Measurements from ENCODE around the gene PIP4K2B.

Gene PIP4K2B

DNA sequence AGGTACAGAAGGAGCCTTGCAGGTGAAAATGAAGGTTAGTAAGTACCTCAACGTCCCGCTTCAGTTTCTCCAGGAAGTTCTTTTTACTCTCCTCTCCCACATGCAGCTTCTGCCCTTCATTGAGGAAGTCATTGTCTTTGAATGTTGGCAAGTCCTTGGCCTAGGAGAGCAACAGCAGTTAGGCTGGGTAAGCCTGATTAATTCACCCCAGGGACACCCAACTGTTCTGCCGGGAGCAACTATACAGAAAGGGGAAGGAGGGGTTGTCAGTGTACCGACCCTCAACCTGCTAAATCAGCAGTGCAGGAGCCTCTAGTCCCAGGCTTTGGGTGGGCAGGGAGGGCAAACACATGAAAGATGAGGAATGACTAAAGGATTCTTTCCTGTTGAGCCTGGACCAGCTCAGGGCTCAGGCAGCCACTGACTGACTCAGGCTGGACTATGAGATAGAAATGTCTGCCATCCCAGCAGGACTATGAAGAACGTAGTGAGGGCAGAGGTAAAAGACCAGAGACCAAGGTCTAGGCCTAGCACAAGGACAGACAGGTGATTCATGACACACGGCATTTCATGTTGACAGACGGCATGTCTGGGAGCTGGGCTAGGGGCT is 21.6 kb downstream of the PIP4K2B start:
- DNase-seq, result no peak

DNA sequence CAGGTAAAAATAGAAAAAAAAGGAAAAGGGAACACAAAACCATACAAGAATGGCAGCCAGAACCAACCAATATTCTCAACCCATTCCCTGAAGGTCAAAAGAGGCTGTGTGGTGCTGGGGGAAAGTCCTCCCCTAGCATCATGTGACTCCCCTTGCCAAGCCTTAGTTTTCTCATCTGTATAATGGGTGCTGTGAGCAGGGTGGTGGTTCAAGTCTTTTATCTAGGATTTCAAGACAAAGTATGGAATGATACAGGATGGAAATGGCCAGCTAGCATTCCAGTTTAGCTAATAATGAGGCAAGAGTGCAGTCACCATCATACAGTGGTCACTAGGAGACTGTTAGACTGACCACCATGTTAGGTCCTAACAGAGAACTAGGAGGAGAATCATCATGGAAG is 26.1 kb downstream of the PIP4K2B start:
- no peak for DNase-seq

DNA sequence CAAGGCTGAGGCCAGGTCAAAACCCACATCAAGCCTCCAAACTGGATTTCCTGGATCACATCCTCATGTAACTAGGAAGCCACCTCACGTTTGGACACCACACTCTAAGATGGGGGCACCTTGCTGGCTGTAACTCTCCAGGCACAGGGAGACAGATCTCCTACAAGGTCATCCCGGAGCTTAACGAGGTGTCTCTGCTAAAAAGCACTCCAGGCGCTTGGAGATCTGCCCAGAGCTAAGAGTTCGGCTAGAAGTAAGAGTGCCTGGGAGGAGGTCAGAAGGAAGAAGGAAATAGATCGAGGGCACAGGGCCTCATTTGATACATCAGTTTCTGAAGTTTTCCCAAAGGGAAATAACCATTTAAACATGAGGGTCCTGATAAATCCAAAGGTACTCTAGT is 30.9 kb downstream of the PIP4K2B start:
- DNase-seq, result no peak

DNA sequence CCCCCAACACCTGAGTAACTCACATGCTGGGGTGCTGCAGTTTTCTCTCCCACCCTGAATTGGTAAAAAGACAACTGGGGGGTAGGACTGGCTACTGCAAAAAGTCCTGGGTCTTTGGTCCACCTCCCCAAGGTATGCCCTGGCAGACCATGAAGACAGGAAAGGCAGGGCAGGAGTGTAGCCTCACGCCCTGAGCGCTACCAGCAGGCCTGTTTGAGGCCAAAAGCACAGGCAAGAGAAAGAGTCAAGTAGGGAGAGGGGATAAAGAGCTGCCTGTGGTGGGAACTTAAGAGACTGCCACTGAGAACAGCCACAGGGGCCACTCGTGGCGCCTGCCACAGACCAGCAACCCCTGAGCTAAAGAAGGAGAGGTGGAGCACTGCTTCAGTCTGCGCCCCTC is 33.0 kb downstream of the PIP4K2B start:
- DNase-seq, result no peak

DNA sequence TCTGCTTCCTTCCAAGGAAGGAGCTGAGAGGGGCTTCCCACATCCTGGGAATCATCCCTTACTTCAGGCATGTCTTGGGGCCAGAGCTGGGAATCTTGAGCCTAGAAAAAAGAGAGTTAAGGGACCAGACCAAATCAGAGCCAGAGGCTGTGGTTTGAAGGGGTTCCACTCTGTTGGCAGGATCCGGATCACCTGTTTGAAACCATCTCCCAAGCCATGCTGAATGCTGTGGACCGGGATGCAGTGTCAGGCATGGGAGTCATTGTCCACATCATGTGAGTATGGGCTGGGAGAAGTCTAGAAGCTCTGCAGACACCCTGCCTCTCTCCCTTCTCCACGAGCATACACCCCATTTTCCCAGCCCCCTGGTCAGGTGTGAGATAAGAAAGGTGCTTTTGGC is 37.1 kb downstream of the PIP4K2B start:
- no peak for DNase-seq

DNA sequence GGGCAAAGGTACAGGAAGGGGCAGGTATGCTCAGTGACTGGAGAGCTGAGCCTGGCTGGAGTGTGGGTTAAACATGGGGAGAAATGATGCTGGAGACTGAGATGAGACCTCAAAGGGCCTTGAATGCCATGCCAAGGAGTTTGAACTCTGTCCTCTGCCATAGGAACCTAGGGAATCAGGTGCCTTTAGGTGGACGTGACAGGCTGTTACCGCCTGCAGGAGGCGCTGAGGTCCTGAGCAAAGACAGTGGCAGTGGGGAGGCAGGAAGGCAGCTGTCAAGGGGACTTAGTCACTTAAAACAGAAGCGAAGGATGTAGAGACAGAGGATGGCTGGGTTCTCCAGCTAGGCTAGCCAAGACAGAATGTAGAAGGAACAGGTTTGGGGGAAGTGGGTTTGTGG is 37.7 kb downstream of the PIP4K2B start:
- DNase-seq, result no peak

DNA sequence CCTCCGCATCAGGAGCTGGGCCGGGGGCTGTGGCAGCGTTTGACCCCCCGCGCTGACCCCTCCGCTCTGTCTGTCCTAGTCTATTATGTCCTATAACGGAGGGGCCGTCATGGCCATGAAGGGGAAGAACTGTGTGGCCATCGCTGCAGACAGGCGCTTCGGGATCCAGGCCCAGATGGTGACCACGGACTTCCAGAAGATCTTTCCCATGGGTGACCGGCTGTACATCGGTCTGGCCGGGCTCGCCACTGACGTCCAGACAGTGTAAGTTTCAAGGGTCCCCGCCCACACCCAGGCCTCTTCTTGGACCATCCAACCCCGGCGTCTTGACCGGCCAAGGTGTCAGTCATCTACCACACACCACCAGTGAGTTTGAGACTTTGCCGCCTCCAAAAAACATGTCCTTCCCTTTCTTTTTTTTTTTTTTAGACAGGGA is 46.3 kb downstream of the PIP4K2B start:
- no peak for DNase-seq

DNA sequence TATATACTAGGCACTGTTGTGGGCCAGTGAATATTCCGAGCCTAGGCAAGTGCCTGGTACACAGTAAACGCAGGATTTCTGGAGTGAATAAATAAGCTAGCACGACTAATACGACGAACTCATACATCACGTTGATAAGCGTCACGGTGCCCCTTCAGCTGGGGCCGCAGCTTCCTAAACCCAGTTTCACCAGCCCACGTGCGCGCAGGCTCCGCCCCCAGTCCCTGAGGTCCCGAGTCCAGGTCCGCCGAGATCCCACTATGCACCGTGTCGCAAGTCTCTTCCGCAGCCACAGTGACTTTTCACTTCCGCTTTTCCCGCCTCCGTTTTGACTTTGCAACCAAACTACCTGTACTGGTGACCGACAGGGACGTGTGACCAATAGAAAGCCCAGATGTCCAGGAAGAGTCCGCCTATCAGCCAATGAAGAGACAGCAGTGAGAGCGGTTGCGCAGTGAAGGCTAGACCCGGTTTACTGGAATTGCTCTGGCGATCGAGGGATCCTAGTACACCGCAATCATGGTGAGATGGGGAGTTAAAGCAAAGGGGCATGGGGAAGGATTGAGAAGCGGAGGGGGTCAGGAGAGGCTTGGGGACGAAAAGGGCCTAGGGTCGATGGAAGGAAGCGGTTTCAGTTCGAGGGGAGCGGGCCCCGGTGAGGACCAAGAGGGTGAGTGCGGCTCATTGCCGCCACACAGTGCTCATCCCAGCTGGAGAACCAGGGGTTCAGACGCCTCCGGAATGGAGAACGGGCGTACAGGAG is 46.9 kb downstream of the PIP4K2B start, which contains the start of gene PSMB3:
Gene PSMB3, plus strand, starts transcription at position 434 of the 763 bp plus-strand sequence. Its CDS starts 86 bp downstream, at position 520.
- DNase-seq, result peak; percentile 91 to 98

DNA sequence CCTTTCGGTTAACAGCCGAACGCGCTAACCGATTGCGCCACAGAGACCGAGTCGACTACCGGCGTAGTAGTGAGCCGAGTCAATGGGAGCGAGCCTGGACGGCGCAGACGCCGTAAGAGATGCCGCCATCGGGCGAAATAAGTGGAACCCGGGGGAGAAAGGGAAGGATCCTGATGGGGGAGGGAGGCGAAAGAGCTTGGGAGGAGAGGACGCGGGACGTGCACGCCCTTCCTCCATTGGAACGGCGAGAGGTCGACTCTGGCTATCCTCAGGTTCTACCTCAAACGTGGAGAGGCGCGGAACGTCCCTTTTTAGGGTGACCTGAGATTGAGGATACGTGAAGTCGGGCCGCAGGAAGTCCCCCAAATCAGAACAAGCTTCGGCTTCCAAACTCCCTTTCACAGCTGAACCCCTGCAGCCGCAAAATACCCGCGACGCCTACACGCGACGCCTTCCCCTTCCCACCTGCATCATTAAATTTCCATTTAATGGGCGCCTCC is 47.5 kb downstream of the PIP4K2B start:
- DNase-seq, result peak in 1 of 2 experiments; percentile 55

DNA sequence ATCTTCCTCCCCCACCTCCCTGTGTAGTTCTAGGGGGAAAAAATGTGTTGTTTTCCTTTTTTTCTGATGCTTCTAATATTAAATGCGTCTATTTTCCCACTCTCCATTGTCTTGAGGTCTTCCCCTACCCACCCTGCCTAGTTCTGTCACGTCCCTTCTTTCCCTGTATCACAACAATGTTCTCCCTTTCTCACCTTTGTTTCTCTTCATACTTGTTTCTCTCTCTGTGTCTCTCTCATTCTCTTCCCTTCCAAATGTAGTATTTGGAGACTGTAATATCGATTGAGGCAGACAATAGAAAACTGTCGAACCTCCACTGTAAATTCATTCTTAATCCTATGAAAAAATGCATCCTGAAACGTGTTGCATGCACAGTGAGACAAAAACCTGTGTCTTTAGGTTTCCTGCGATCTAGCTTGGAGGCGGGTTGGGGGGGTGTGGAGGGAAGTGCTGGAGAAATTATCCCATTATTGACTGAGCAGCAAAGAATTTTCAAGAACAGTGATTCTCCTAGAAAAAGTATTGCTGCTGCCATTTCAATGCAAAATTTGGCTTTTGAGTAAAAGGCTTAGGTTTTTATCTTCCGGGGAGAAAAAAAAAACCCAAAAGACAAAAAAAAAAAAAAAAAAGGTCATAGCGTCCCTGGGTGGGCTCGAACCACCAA is 48.1 kb downstream of the PIP4K2B start:
- DNase-seq, result no peak

DNA sequence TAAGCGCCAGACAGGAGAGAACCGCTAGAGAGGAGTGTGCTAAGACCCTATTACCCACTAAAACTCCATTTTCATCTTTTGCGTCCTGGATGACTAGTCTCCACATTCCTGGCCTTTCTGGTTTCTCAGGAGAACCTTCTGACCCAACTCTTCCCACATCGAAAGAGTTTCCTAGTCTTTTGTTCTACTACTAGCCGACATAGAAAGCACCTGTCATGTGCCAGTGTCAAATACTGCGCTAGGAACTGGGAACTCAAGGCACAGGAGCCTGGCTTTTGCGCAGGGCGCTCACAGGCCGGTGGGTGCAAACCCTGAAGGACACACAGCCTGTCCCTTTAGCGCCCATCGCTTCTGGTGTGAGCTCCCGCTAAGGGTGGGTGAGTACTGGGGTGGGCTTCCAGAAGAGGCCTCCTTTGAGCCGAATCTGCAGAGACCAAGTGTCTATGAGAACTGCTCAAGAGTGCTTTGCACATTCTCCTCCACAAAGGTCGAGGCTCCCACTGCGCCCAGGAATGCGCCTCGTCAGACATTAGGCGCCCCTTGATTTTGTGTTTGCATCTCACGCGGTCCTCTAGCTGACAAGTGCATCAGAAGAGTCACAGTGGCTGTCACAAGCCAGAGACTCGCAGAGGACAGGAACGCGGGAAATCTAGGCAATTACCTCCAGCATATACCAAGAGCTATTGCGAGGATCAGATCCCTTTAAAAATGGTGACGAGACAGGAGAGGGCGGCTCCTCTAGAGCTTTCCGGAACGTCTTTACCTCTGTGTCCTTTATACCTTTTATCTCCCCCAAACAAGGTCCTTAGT is 48.8 kb downstream of the PIP4K2B start:
- no peak for DNase-seq

DNA sequence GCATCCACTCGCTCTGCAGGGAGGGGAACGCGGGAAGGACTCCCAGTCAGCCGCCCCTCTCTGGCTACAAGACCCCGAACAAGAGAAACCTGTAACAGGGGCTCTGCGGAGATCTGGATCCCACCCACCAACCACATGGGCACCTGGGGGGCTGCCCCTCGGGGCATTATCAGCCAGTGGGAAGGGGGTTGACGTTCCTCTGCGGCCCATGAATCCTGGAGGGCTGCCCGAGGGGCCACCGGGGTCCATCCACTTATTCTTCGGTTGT is 49.4 kb downstream of the PIP4K2B start:
- DNase-seq, result no peak

DNA sequence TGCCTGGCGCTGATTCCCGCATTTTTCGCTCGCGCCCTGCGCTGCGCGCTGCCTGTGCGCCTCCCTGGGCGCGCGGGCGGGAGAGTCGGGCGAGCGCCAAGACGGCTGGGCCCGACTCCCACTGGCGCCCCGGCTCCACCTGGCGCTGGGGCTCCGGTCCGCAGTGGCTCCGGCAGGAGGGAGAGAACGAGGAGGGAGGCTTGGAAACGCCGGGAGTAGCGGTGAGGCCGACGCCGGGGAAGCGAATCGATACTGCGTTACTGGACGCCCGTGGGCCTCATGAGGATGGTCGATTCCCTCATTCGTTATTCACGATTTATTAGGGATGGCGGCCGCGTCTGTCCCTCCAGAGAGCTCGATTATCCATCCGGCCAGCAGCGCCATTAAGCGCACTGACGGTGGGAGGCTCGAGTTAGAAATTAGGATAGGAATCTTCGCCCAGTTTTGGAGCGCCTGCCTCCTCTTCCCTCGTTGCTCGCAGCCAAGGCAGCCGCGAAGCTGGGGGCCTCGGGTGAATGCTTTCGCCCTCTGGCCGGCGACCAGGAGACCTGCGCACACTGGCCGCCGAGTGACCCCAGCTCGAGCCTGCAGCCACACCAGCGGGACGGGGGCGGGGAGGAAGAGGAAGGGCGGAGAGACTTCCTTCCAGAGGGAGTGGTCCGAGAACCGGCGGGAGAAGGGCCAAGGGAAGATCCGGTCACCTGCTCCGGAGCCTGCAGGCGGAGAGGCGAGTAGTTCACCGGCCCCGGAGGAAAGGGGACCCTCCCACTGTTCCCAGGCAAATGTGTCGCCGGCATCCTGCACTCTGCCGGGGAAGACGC is 49.9 kb downstream of the PIP4K2B start:
- peak in 1 of 2 experiments; percentile 36 for DNase-seq

DNA sequence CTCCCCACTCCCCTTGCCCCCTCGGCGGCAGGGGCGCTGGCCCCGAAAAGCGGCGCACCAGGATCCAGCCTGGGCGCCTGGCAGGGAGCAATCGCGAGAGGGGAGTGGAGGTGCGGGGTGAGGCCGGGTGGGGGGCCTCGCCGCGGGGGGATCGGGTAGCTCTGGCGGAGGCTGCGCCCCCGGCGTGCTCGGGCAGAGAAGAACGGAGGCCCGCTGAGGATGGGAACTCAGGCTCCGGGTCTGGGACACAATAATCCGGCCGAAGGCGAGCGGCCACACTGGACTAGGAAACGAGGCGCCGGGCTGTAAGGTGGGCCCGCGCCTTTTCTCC is 50.5 kb downstream of the PIP4K2B start:
- no peak for DNase-seq

DNA sequence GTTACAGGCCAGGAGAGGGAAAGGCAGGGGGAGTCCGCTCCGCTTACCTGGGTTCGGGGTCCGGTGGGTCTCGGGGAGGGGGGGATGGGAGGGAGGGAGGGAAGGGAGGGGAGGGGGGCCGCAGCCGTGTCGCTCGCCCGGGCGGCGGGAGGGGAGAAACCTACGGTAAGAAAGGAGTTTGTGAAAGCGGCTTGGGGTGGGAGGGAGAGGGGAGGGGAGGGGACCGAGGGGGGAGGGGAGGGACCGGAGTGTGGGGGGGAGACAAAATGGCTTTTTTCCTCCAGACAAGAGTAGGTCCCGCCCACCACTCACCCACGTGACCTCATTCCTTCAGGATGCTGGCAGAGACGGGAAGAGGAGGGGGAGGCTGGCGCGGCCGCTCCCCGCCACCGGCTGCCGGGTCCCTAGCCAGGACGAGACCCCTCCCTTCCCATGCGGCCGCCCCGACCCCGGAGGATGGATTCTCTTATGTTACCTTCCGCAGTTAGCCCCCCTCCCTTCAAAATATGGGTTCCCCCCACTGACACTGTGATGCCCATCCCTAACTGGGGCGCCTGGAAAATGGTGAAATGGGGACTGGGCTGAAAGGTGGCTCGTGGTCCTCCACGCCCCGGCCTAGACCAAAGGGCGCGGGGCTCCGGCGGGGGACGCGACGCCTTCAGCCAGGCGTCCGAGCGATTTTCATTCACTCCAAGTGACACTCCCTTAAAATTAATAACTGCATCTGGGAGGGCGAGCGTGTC is 51.0 kb downstream of the PIP4K2B start, which contains the start of gene PCGF2:
Gene PCGF2, minus strand, starts transcription at position 188 of the 743 bp plus-strand sequence. CDS start 7,934 bp downstream, outside the sequence.
- DNase-seq, result peak in 1 of 2 experiments; percentile 54

DNA sequence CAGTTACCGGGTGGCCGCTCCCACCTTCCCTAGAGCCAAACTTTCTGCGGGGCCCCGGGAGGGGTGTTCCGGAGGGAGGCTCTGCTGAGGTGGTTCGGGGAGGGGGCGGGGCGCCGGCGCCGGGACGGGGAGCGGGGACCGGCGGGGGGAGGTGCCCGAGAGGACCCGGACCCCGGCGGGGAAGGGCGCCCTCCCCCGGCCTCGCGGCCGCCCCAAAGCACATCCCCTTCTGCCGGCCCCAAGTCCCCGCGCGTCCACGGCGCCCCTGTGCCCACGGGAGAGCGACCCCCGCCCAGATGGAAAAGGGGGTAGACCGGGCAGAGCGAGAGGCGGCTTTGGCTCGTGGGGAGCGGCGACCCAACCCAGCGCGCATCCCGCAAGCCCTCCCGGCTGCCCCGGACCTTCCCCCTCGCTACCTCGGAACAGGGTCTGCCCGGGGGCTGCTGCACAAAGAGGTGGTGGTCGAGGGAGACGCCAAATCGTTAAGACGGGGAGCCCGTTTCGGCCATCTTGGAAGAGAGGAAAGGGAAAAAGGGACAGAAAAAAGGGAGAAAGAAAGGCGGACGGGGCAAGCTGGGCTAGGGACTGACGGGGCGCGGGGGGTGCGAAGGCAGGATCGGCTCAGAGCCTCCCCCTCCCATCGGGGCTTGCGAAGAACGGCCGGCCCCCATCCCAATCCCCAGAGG is 51.8 kb downstream of the PIP4K2B start:
- DNase-seq, result no peak

DNA sequence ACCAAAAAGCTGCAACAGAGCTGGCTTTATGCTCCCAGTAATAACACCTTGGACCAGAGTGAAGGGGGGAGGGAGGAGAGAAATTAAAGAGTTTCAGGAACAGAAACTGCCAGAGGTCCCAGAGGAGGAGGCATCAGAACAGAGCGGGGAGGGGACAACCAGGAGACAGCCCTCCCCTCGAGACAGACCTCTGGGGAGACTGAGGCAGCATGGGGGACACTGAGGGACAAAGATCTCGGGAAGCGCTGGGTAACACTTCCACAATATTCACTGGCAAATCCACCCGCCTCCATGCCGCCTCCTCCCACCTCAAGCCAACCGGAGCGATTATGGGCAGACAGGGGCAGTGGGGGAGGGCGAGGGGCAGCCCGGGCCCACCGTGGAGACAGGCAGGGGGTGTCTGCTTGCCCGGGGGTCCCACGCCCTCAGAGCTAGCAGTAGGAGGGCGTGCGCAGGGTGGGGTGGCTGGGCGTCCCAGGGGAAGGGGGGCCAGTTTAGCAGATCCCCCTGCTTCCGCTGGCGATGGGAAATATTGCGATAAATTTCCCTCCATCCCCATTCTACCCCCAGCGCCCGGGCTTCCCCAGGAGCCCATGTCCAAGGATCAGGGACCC is 52.4 kb downstream of the PIP4K2B start:
- DNase-seq, result no peak

DNA sequence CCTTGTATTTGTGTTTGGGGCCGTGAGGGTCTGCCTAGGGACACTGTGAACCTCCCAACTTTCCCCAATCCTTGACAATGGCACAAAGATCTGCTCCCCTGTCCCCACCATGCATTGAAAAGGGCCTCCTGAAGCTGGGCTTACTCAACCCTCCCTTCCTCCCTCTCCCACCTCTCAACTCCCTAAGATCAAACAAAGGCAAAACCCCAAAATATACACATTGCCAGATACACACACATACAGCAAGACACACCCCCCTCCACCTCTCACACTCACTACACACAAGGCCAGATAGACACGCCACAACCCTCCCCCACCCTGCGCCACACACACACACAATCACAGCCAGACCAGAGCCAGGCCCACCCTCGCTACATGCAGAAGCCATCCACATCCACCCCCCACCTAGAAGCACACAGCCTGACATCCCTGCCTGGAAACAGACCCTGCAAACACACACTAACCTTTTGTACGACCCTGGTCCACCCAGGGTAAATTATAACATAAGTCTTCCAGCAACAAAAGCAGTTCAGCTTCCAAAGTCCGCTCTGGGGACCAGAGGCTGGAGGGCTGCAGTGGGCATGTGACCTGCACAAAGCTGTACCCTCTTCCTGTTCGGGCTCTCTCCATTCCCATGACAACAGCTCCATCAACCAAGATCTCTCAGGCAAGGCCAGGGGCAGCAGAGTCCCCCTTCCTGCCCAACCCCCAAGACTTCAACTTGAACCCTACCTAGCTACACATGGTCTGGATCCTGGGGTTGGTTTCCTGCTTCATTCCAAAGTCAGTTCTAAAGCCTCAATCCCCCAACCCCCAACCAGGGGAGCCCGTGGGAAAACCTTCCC is 53.1 kb downstream of the PIP4K2B start:
- no peak for DNase-seq

DNA sequence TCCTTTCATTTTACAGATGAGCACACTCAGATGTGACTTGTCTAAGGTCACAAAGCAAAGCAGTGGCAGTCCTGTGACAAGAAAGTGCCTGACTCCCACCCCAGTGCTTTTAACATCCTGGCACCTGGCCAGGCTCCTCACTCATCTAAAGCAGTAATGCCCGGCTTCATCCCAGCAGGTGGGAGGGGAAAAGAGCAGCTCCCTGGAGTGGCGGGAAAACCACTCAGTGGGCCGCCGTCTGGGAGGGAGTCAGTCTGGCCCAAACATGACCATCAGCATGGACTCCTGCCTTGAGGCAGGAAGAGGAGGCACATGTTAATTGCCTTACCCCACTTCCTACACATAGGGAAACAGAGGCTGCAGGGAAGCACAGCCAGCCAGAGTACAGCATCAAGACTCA is 53.8 kb downstream of the PIP4K2B start:
- no peak for DNase-seq

Measured in cerebellar nuclear complex (tissue), 1 donor.